ENCODE measurements around the gene SH3RF1. TPM values are rescaled to one million over a fixed set of nuclear protein-coding genes. Genes with fewer than 3 reads are reported as not detected.
"Not testable (repeated sequence)": the region's sequence is repeated elsewhere in the genome, so short reads cannot be mapped to it uniquely, and the experiment has no call there.

Gene SH3RF1
- total RNA-seq, 2 donors from 2014 or later = 17.1 to 17.4 TPM

- Histone ChIP-seq H3K4me3 (no peak overlapping the region), H3K4me1 (peaks cover 31% of the 10 kb centered on the region), H3K27me3 (no peaks in the 10 kb centered on the region), H3K36me3 (replicated peaks in 1 of 2; ENCODE audit: insufficient read depth in 1 of 2, low read depth in 2 of 2) (no peaks in the 10 kb centered on the region), H3K9me3 (no peaks in the 10 kb centered on the region), H3K27ac (peak overlapping the region in 3 of 4 donors; percentile 14 to 77 (median 49))
- intact Hi-C loops (cut with DNase I) = no loop called here
- DNase-seq (no peak), ATAC-seq (no peak)
- TF ChIP-seq CTCF (IDR thresholded peaks at IDR 0.05) (no peak), POLR2A (IDR thresholded peaks at IDR 0.05) (no peak)
- 70 to 74% methylated on average over 4 of the region's 4 CpGs for WGBS, 2 donors
Measured at GRCh38 chr4:169200361-169201030, 70.3 kb downstream of the SH3RF1 start.

DNA sequence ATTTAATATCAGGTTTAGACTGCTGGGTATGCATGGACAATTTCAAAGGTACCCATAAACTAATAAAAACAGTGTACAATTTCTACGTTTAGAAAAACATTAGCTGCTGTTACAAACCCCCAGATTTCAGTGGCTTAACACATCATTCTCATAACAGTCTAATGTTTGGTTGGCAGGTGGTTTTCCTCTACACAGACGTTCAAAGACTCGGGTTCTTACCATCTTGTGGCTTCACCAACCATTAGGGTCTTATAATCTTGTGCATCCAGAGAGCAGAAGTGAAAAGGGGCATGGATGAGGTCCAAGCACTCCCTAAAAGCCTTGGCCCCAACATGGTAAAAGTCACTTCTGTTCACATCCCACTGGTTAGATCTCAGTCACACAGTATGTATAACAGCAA lies 71.6 kb downstream of the SH3RF1 start:
- Histone ChIP-seq H3K27ac (no peak overlapping the region), H3K36me3 (replicated peaks in 1 of 2; ENCODE audit: insufficient read depth in 1 of 2, low read depth in 2 of 2) (no peaks in the 10 kb centered on the region), H3K27me3 (no peaks in the 10 kb centered on the region), H3K4me1 (peaks cover 22% of the 10 kb centered on the region), H3K4me3 (no peak overlapping the region), H3K9me3 (no peaks in the 10 kb centered on the region)
- 87% methylated on average over 3 of the region's 3 CpGs for WGBS, 2 donors
- DNase-seq = no peak
- no peak for ATAC-seq
- TF ChIP-seq CTCF (IDR thresholded peaks at IDR 0.05) (no peak), POLR2A (IDR thresholded peaks at IDR 0.05) (no peak)
- intact Hi-C loops (cut with DNase I) = no loop called here

GRCh38 chr4:169198167-169198566 lies 72.6 kb downstream of the SH3RF1 start:
- no peaks in the 10 kb centered on the region for H3K36me3 ChIP-seq (replicated peaks in 1 of 2; ENCODE audit: insufficient read depth in 1 of 2, low read depth in 2 of 2)
- H3K4me1 ChIP-seq = peaks cover 22% of the 10 kb centered on the region
- intact Hi-C loops (cut with DNase I) = no loop called here
- no peak for TF ChIP-seq CTCF (IDR thresholded peaks at IDR 0.05)
- TF ChIP-seq POLR2A (IDR thresholded peaks at IDR 0.05) = no peak
- DNase-seq = no peak
- no peak for ATAC-seq
- no peaks in the 10 kb centered on the region for H3K9me3 ChIP-seq
- no peak overlapping the region for H3K4me3 ChIP-seq
- H3K27me3 ChIP-seq = no peaks in the 10 kb centered on the region
- H3K27ac ChIP-seq = no peak overlapping the region

DNA sequence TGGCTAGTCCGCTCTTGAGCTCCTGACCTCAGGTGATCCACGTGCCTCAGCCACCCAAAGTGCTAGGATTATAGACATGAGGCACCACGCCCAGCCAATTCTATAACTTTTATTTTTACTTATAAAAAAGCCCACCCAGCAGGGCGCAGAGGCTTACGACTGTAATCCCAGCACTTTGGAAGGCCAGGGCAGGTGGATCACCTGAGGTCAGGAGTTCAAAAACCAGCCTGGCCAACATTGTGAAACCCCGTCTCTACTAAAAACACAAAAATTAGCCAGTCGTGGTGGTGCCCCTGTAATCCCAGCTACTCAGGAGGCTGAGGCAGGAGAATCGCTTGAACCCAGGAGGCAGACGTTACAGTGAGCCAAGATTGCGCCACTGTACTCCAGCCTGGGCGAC lies 73.5 kb downstream of the SH3RF1 start:
- H3K9me3 ChIP-seq; H3K4me3 ChIP-seq; DNase-seq; H3K27ac ChIP-seq; H3K36me3 ChIP-seq (replicated peaks in 1 of 2; ENCODE audit: insufficient read depth in 1 of 2, low read depth in 2 of 2); ATAC-seq; intact Hi-C loops (cut with DNase I); H3K27me3 ChIP-seq: not testable (repeated sequence)
- 93 to 94% methylated on average over 11 of the region's 11 CpGs for WGBS, 2 donors
- H3K4me1 ChIP-seq = peaks cover 19% of the 10 kb centered on the region

DNA sequence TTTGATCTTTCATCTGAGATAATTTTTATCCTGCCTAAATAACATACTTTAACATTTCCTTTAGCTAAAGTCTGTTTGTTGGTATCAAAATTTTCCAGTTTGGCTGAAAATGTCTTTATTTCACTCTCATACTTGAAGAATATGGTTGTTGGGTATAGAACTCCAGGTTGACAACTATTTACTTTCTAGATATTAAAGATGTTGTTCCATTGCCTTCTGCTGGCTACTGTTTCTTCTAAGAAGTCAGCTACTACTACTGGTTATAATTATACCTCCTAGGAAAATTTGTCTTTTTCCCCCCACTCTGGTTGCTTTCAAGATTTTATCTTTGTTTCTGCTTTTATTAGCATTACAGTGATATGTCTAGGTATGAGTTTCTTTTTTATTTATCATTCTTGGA lies 75.7 kb downstream of the SH3RF1 start:
- ATAC-seq = no peak
- Histone ChIP-seq H3K36me3 (replicated peaks in 1 of 2; ENCODE audit: insufficient read depth in 1 of 2, low read depth in 2 of 2) (no peaks in the 10 kb centered on the region), H3K27me3 (no peaks in the 10 kb centered on the region), H3K4me3 (no peak overlapping the region), H3K27ac (no peak overlapping the region), H3K4me1 (no peaks in the 10 kb centered on the region), H3K9me3 (no peaks in the 10 kb centered on the region)
- intact Hi-C loops (cut with DNase I) = no loop called here
- no peak for TF ChIP-seq CTCF (IDR thresholded peaks at IDR 0.05)
- TF ChIP-seq POLR2A (IDR thresholded peaks at IDR 0.05) = no peak
- no peak for DNase-seq

DNA sequence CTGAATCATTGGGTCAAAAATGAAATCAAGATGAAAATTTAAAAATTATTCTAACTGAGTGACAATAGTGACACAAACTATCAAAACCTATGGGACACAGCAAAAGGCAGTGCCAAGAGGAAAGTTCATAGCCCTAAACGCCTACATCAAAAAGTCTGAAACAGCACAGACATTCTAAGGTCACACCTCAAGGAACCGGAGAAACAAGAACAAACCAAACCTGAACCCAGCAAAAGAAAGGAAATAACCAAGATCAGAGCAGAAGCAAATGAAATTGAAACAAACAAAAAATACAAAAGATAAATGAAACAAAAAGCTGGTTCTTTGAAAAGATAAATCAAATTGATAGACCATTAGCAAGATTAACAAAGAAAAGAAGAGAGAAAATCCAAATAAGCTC lies 80.8 kb downstream of the SH3RF1 start:
- H3K27ac ChIP-seq; H3K9me3 ChIP-seq; H3K4me3 ChIP-seq; H3K27me3 ChIP-seq; H3K4me1 ChIP-seq; ATAC-seq; DNase-seq; intact Hi-C loops (cut with DNase I); H3K36me3 ChIP-seq (replicated peaks in 1 of 2; ENCODE audit: insufficient read depth in 1 of 2, low read depth in 2 of 2): not testable (repeated sequence)
- 78 to 96% methylated on average over 2 of the region's 2 CpGs for WGBS, 2 donors

Data from body of pancreas (tissue), 4 donors.